Measurements from ENCODE around the gene EIF2AK3.

EIF2AK3 gene

GRCh38 chr2:88537640-88538039 is 89.6 kb downstream of the EIF2AK3 start:
- DNase-seq, result no peak

GRCh38 chr2:88530081-88530480 is 97.2 kb downstream of the EIF2AK3 start:
- no peak for DNase-seq

- DNase-seq, result no peak
Measured at GRCh38 chr2:88521445-88522073, 105.7 kb downstream of the EIF2AK3 start.

GRCh38 chr2:88517759-88518201 is 109.5 kb downstream of the EIF2AK3 start:
- no peak for DNase-seq
